GM12873 (cell line): ENCODE results near the gene FBXO17.
A peak's percentile ranks its signal among the peaks of the same experiment; 100 is the strongest.

ENCODE experiments used
- TF ChIP-seq, protein P1 (sequence below): IDR thresholded peaks from 2 replicates; pipeline ENCODE4 v1.5.1; 2012; ENCODE audit warnings: low read depth, mild to moderate bottlenecking, moderate library complexity, low read length, control low read depth; ENCODE audit not compliant: insufficient read depth; ENCODE audit errors: missing control alignments

FBXO17 gene

GRCh38 chr19:38945562-38946228, 29.8 kb downstream of the FBXO17 start:
- TF ChIP-seq, protein P1, sequence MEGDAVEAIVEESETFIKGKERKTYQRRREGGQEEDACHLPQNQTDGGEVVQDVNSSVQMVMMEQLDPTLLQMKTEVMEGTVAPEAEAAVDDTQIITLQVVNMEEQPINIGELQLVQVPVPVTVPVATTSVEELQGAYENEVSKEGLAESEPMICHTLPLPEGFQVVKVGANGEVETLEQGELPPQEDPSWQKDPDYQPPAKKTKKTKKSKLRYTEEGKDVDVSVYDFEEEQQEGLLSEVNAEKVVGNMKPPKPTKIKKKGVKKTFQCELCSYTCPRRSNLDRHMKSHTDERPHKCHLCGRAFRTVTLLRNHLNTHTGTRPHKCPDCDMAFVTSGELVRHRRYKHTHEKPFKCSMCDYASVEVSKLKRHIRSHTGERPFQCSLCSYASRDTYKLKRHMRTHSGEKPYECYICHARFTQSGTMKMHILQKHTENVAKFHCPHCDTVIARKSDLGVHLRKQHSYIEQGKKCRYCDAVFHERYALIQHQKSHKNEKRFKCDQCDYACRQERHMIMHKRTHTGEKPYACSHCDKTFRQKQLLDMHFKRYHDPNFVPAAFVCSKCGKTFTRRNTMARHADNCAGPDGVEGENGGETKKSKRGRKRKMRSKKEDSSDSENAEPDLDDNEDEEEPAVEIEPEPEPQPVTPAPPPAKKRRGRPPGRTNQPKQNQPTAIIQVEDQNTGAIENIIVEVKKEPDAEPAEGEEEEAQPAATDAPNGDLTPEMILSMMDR = no peak

DNA sequence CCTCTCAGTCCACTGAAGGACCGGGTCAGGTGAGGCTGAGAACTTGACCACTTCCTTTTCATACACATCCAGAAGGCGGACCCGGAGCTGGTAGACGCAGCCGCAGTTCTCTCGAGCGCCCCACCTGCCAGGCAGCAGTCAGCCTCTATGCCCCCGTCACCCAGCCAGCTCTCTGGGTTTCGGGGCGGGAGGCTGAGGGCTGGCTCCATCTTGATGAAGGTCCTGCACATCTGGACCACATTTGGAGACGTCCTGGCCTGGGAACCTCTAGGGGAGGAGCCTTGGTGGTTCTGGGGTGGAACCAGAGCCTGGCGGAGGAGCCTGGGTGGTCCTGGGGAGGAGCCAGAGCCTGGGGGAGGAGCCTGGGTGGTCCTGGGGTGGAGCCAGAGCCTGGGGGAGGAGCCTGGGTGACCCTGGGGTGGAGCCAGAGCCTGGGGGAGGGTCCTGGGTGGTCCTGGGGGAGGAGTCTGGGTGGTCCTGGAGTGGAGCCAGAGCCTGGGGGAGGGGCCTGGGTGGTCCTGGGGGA, 30.5 kb downstream of the FBXO17 start:
- TF ChIP-seq, protein P1 = no peak

- TF ChIP-seq, protein P1 = no peak
These were observed 32.9 kb downstream of the FBXO17 start for GRCh38 chr19:38942471-38943181.

- TF ChIP-seq, protein P1 = no peak
These were observed 33.6 kb downstream of the FBXO17 start for GRCh38 chr19:38941979-38942378.

- TF ChIP-seq, protein P1 = no peak
These were observed 35.6 kb downstream of the FBXO17 start for GRCh38 chr19:38939957-38940356.

DNA sequence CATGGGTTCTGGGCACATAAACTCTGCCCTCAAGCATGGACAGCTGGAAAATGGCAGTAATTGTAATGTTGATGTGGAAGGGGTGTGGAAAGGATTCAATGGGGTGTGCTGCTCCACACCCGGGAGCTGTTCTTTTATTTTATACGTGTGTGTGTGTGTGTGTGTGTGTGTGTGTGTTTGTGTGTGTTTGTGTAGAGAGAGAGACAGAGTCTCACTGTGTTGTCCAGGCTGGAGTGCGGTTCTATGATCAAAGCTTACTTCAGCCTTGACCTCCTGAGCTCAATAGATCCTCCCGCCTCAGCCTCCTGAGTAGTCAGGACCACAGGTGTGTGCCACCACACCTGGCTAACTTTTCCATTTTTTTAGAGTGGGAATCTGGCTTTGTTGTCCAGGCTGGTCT, 42.0 kb downstream of the FBXO17 start:
- TF ChIP-seq, protein P1 = no peak

DNA sequence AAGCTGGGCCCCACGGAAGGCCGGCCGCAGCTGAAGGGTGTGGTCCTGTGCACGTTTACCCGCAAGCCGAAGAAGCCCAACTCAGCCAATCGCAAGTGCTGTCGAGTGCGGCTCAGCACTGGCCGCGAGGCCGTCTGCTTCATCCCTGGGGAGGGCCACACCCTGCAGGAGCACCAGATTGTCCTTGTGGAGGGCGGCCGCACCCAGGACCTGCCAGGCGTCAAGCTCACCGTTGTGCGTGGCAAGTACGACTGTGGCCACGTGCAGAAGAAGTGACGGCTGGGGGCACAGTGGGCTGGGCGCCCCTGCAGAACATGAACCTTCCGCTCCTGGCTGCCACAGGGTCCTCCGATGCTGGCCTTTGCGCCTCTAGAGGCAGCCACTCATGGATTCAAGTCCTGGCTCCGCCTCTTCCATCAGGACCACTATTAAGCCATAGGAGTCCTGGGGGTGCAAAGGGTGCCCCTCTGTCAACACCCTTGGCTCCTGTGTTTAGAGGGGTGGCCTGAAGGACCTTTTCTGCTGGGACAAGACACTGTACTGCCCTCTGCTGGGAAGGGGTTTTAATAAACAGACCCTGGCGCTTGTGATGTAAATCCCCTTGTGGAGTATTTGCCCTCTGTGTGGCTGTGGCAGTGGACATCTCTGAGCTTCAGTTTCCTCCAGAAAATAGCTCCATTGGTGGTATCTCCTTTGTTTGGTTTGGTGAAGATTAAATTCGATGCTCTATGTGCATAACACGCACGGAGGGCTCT, 42.9 kb downstream of the FBXO17 start:
- TF ChIP-seq, protein P1 = peak; percentile 63
